Measurements from ENCODE around the gene GGA3.

DNA sequence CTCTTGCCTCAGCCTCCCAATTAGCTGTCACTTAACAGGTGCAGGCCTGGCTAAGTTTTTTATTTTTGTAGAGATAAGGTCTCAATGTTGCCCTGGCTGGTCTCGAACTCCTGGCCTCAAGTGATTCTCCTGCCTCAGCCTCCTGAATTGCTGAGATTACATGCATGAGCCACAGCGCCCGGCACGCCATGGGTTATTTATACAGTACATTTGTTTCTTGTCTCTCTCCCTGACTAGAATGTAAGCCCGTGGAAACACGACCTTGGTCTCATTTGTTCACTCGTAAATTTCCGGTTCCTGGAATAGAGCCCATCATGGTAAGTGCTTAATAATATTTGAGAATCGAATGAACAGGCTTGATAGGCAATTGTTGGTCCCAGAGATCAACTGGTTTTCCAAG, 25.8 kb upstream of the GGA3 start:
- TF ChIP-seq, protein P1, sequence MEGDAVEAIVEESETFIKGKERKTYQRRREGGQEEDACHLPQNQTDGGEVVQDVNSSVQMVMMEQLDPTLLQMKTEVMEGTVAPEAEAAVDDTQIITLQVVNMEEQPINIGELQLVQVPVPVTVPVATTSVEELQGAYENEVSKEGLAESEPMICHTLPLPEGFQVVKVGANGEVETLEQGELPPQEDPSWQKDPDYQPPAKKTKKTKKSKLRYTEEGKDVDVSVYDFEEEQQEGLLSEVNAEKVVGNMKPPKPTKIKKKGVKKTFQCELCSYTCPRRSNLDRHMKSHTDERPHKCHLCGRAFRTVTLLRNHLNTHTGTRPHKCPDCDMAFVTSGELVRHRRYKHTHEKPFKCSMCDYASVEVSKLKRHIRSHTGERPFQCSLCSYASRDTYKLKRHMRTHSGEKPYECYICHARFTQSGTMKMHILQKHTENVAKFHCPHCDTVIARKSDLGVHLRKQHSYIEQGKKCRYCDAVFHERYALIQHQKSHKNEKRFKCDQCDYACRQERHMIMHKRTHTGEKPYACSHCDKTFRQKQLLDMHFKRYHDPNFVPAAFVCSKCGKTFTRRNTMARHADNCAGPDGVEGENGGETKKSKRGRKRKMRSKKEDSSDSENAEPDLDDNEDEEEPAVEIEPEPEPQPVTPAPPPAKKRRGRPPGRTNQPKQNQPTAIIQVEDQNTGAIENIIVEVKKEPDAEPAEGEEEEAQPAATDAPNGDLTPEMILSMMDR (IDR thresholded peaks at IDR 0.05; ENCODE audit: low read length), result no peak
- no peak for TF ChIP-seq EZH2 (optimal IDR thresholded peaks at IDR 0.05; ENCODE audit: low read depth, low read length)
- TF ChIP-seq EZH2phosphoT487 (IDR thresholded peaks at IDR 0.05; ENCODE audit: low read length), result no peak

Data from MM.1S (cell line).